ENCODE data around the gene RNF17. TPM values are rescaled to one million over a fixed set of nuclear protein-coding genes. Genes with fewer than 3 reads are reported as not detected.
A peak's percentile ranks its signal among the peaks of the same experiment; 100 is the strongest.

Gene RNF17
- total and polyA plus RNA-seq, 2 of the 8 experiments (the other 6 are each of a cell fraction or from before 2014, with no cell fraction given) = not detected

GRCh38 chr13:24745861-24746617 lies 17.9 kb upstream of the RNF17 start (continued):
- TF ChIP-seq EZH2 (IDR thresholded peaks at IDR 0.05; ENCODE audit: low read depth, low read length, severe bottlenecking) (peak; percentile 95), EGR1 (IDR thresholded peaks at IDR 0.05; ENCODE audit: borderline replicate concordance, low read depth, low read length) (no peak), SIN3A (conservative IDR thresholded peaks at IDR 0.05 in 1 of 2, IDR thresholded peaks at IDR 0.05 in 1 of 2; ENCODE audit: low read depth in 1 of 2, low read length in 2 of 2) (no peak), TAF7 (optimal IDR thresholded peaks at IDR 0.05; ENCODE audit: borderline replicate concordance, low read depth, low read length) (no peak)
